ENCODE data around the gene LRRC2.

LRRC2 gene

GRCh38 chr3:46480491-46481195 is 85.5 kb downstream of the LRRC2 start:
- TF ChIP-seq, protein P1, sequence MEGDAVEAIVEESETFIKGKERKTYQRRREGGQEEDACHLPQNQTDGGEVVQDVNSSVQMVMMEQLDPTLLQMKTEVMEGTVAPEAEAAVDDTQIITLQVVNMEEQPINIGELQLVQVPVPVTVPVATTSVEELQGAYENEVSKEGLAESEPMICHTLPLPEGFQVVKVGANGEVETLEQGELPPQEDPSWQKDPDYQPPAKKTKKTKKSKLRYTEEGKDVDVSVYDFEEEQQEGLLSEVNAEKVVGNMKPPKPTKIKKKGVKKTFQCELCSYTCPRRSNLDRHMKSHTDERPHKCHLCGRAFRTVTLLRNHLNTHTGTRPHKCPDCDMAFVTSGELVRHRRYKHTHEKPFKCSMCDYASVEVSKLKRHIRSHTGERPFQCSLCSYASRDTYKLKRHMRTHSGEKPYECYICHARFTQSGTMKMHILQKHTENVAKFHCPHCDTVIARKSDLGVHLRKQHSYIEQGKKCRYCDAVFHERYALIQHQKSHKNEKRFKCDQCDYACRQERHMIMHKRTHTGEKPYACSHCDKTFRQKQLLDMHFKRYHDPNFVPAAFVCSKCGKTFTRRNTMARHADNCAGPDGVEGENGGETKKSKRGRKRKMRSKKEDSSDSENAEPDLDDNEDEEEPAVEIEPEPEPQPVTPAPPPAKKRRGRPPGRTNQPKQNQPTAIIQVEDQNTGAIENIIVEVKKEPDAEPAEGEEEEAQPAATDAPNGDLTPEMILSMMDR (IDR thresholded peaks at IDR 0.05; ENCODE audit: low read depth, low read length) = no peak
- no peak overlapping the region for H3K4me3 ChIP-seq (ENCODE audit: low read depth, low read length)

DNA sequence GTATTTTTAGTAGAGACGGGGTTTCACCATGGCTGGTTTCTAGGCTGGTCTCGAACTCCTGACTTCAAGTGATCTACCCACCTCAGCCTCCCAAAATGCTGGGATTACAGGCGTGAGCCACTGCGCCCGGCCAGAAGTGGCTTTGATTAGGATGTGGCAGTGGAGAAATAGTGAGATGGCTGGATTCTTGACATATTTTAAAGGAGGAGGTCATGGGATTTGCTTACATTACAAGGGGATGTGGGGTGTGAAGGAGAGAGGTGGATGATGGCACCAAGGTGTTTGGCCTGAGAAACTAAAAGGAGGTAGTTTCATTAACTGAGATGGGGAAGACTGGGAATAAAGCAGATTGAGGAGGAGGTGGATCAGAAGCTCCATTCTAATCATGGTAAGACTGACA is 86.4 kb downstream of the LRRC2 start:
- TF ChIP-seq, protein P1 (IDR thresholded peaks at IDR 0.05; ENCODE audit: low read depth, low read length) = no peak
- H3K4me3 ChIP-seq (ENCODE audit: low read depth, low read length) = no peak overlapping the region

DNA sequence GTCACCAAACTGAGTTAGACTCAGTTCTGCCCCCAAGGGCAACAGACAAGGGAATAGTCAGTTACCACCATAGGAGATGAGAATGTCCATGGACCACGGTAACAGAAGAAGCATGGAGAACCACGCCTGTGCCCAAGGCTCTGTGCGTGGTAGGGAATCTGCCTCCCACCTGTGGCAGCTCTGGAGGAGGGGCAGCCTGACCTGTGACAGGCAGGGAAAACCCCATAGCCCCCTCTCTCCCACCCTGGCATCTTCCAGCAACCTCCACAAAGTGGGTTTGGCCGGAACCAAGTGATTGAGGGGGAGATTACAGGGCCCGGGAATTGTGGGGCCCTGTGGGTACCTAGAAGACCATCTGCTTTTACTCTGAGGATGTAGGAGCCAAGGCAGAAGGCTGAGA is 87.1 kb downstream of the LRRC2 start:
- H3K4me3 ChIP-seq (ENCODE audit: low read depth, low read length) = no peak overlapping the region
- TF ChIP-seq, protein P1 (IDR thresholded peaks at IDR 0.05; ENCODE audit: low read depth, low read length) = no peak

- TF ChIP-seq, protein P1 (IDR thresholded peaks at IDR 0.05; ENCODE audit: low read depth, low read length) = no peak
- H3K4me3 ChIP-seq (ENCODE audit: low read depth, low read length) = no peak overlapping the region
Observed at GRCh38 chr3:46478341-46478740, 87.8 kb downstream of the LRRC2 start.

DNA sequence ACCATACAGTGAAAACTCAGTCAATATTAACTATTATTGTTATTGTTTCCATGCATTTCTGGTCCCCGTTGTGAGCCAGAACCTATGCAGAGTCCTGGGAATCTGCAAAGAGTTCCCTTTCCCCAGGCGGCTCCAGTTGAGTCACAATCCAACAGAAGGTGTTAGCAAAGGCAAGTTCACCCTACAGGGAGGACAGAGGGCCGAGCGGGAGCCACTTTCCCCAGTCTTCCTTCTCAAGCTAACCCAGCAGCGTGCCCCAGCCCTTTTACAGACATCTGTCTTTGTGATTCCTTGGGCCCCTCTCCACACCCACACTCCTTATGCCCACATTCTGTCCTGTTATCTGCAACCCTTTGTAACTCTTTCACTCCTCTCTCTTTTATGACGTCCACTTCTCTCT is 88.3 kb downstream of the LRRC2 start:
- no peak overlapping the region for H3K4me3 ChIP-seq (ENCODE audit: low read depth, low read length)
- TF ChIP-seq, protein P1 (IDR thresholded peaks at IDR 0.05; ENCODE audit: low read depth, low read length) = no peak

GRCh38 chr3:46477145-46477544 is 89.0 kb downstream of the LRRC2 start:
- TF ChIP-seq, protein P1 (IDR thresholded peaks at IDR 0.05; ENCODE audit: low read depth, low read length) = no peak
- H3K4me3 ChIP-seq (ENCODE audit: low read depth, low read length) = no peak overlapping the region

DNA sequence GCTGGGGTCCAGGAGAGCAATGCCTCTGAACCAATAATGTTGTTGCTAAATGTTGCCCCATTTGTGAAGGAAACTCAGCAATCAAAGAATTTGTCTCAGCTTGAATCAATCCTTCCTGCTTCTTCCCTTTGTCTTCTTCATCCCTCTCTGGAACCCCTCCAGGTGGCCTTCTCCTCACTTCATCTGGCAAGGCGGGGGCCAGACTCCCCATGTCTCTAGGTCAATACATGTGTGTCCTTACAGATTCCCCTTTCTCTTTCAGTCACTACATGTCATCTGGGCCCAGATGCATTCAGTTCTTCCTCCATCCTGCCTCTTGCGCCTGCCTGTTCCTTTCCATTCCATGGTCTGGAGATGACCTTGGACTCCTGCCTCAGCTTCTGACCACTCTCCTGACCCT is 93.4 kb downstream of the LRRC2 start:
- TF ChIP-seq, protein P1 (IDR thresholded peaks at IDR 0.05; ENCODE audit: low read depth, low read length) = no peak
- no peak overlapping the region for H3K4me3 ChIP-seq (ENCODE audit: low read depth, low read length)
